Tibial nerve (tissue), 4 donors: ENCODE measurements around the gene NKRF. TPM values are rescaled to one million over a fixed set of nuclear protein-coding genes. Genes with fewer than 3 reads are reported as not detected.

Experiments used
- DNase-seq, 2 donors: peaks; one replicate each; pipeline ENCODE4 v3.0.0-alpha.2; 2019; ENCODE audit warnings: low spot score in 2 of 2
- H3K27ac ChIP-seq, 4 donors: fragments of 200-600 bp; sonication (generic) in 3 of 4; one replicate each; pipeline ENCODE4 v1.5.1; 2017 to 2019; ENCODE audit warnings: mild to moderate bottlenecking in 1 of 4
- H3K27me3 ChIP-seq, 2 donors: fragments of 200-600 bp; sonication (generic) in 1 of 2; one replicate each; pipeline versions ENCODE4 v1.5.1 to v1.6.0; 2017 to 2019
- H3K36me3 ChIP-seq, 3 donors: fragments of 200-600 bp; sonication (generic); one replicate each; pipeline ENCODE4 v1.5.1; 2018 to 2019
- H3K4me1 ChIP-seq, 4 donors: fragments of 200-600 bp; sonication (generic) in 3 of 4; one replicate each; pipeline ENCODE4 v1.5.1; 2017 to 2019
- H3K4me3 ChIP-seq, 4 donors: fragments of 200-600 bp; sonication (generic) in 3 of 4; one replicate each; pipeline ENCODE4 v1.5.1; 2017 to 2019; ENCODE audit warnings: mild to moderate bottlenecking in 1 of 4, moderate library complexity in 1 of 4
- H3K9me3 ChIP-seq, 4 donors: fragments of 200-600 bp; sonication (generic) in 3 of 4; one replicate each; pipeline ENCODE4 v1.5.1; 2017 to 2019
- EP300 ChIP-seq, 2 donors: sonication (generic); formaldehyde crosslinking; IDR thresholded peaks; one replicate each; pipeline ENCODE4 v1.6.1; 2017; ENCODE audit warnings: antibody characterized with exemption in 2 of 2, mild to moderate bottlenecking in 1 of 2
- POLR2A ChIP-seq, 2 donors: fragments of 450-650 bp; IDR thresholded peaks; one replicate each; pipeline ENCODE4 v1.6.1; 2017; ENCODE audit warnings: antibody characterized with exemption in 2 of 2, mild to moderate bottlenecking in 2 of 2, moderate library complexity in 2 of 2
- WGBS, 2 donors: methylation state at CpG; one replicate each; pipeline ENCODE4 v1.1.5; 2018; 5-methylcytosine and 5-hydroxymethylcytosine counted together
- total RNA-seq, 4 donors: library from RNA; depleted of rRNA; stranded (reverse); fragments of >200 nt; gene quantifications; one replicate each; pipeline ENCODE4 v1.1.0, GENCODE V29; 2016
- TF ChIP-seq, protein P1 (sequence below), 5 experiments: fragments of 200-600 bp in 3 of 5; fragments of 450-650 bp in 2 of 5; sonication (generic) in 3 of 5; IDR thresholded peaks; one replicate each; pipeline ENCODE4 v1.5.1; 2016 to 2019; ENCODE audit warnings: antibody characterized with exemption in 5 of 5, mild to moderate bottlenecking in 3 of 5, moderate library complexity in 2 of 5

The NKRF gene
- total RNA-seq, 4 donors from 2014 or later, result 4.4 to 9.0 (median 6.4) TPM

DNA sequence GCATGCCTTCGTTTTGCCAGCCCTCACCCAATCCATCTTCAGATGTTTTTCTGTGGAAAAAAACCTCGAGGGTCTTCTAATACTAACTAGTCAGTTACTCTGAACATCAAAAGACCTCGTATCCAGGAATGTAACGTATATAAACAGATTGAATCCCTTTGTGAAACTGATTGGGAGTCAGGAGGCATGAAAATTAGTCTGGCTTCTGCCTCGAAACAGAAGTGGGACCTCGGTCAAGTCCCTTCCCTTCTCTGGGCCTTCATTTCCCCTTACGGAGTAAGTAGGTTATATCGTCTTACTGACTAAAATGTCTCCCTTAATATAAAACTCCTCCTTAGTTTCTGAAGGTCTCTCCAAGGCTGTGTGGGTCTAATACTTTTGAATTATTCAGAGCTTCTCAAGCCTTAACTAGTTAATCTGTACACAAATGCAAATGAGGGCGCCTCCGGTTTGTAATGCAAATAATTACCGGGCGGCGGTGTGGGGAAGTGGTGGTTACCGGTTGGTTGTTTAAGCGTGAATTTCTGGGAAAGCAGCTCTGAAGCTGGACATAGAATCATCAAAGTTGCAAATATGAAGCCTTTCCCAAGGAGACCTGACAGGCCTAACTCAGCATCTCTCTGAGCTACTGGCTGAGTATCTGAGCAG, 11.4 kb upstream of the NKRF start:
- Histone ChIP-seq H3K4me3 (no peak overlapping the region), H3K27me3 (no peaks in the 10 kb centered on the region), H3K27ac (no peak overlapping the region), H3K4me1 (peaks cover 0 to 2% (median 0%) of the 10 kb centered on the region in 4 donors), H3K36me3 (no peaks in the 10 kb centered on the region), H3K9me3 (no peaks in the 10 kb centered on the region)
- WGBS, 2 donors, result 53 to 63% methylated on average over 15 of the region's 15 CpGs
- TF ChIP-seq, protein P1, sequence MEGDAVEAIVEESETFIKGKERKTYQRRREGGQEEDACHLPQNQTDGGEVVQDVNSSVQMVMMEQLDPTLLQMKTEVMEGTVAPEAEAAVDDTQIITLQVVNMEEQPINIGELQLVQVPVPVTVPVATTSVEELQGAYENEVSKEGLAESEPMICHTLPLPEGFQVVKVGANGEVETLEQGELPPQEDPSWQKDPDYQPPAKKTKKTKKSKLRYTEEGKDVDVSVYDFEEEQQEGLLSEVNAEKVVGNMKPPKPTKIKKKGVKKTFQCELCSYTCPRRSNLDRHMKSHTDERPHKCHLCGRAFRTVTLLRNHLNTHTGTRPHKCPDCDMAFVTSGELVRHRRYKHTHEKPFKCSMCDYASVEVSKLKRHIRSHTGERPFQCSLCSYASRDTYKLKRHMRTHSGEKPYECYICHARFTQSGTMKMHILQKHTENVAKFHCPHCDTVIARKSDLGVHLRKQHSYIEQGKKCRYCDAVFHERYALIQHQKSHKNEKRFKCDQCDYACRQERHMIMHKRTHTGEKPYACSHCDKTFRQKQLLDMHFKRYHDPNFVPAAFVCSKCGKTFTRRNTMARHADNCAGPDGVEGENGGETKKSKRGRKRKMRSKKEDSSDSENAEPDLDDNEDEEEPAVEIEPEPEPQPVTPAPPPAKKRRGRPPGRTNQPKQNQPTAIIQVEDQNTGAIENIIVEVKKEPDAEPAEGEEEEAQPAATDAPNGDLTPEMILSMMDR (IDR thresholded peaks at IDR 0.05), result no peak
- TF ChIP-seq POLR2A (IDR thresholded peaks at IDR 0.05), result no peak
- TF ChIP-seq EP300 (IDR thresholded peaks at IDR 0.05), result no peak
- DNase-seq, result no peak

DNA sequence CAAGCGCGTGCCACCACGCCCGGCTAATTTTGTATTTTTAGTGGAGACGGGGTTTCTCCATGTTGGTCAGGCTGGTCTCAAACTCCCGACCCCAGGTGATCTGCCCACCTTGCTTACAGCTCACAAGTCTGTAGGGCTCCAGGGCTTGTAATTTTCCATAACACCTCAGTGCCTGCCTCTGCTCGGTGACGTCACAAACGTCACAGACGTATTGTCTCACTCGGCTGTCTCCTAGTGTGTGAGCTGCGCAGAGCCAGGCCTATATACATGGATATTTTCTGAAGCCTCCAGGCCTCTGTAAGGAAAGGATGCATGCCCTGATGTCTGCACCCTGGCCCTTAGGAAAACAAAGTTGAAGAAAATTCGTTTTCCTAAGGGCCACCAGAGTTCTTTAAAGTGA, 8.6 kb upstream of the NKRF start:
- no peaks in the 10 kb centered on the region for H3K4me1 ChIP-seq
- DNase-seq, result no peak
- no peaks in the 10 kb centered on the region for H3K27me3 ChIP-seq
- TF ChIP-seq EP300 (IDR thresholded peaks at IDR 0.05), result no peak
- no peak for TF ChIP-seq POLR2A (IDR thresholded peaks at IDR 0.05)
- no peak overlapping the region for H3K27ac ChIP-seq
- H3K4me3 ChIP-seq, result no peak overlapping the region
- H3K36me3 ChIP-seq, result no peaks in the 10 kb centered on the region
- 83 to 85% methylated on average over 13 of the region's 13 CpGs for WGBS, 2 donors
- H3K9me3 ChIP-seq, result no peaks in the 10 kb centered on the region

DNA sequence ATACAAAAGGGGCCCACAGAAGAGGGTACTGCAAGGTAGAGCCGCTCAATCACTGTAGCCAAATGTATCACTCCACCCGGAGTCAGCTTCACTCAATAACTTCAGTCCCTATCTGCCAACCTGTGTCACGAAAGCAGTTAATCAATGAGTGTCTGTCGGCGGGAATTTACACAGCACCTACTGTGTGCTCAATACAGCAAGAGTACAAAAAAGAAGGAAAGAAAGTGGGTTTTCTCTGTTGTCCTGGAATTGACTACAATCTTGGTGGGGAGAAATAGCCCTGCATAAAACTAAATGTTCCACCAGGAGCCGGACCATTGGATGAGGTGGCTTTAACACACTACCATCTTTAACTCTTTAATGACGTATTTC, 780 bp upstream of the NKRF start:
- TF ChIP-seq, protein P1 (IDR thresholded peaks at IDR 0.05), result no peak
- TF ChIP-seq EP300 (IDR thresholded peaks at IDR 0.05) (no peak), POLR2A (IDR thresholded peaks at IDR 0.05) (no peak)
- Histone ChIP-seq H3K27me3 (no peaks in the 10 kb centered on the region), H3K9me3 (no peaks in the 10 kb centered on the region), H3K27ac (peak overlapping the region; percentile 86 to 95 (median 90)), H3K4me3 (peak overlapping the region; percentile 46 to 79 (median 68)), H3K4me1 (no peaks in the 10 kb centered on the region), H3K36me3 (no peaks in the 10 kb centered on the region)
- no peak for DNase-seq
- 37 to 69% methylated on average over 7 of the region's 7 CpGs for WGBS, 2 donors

DNA sequence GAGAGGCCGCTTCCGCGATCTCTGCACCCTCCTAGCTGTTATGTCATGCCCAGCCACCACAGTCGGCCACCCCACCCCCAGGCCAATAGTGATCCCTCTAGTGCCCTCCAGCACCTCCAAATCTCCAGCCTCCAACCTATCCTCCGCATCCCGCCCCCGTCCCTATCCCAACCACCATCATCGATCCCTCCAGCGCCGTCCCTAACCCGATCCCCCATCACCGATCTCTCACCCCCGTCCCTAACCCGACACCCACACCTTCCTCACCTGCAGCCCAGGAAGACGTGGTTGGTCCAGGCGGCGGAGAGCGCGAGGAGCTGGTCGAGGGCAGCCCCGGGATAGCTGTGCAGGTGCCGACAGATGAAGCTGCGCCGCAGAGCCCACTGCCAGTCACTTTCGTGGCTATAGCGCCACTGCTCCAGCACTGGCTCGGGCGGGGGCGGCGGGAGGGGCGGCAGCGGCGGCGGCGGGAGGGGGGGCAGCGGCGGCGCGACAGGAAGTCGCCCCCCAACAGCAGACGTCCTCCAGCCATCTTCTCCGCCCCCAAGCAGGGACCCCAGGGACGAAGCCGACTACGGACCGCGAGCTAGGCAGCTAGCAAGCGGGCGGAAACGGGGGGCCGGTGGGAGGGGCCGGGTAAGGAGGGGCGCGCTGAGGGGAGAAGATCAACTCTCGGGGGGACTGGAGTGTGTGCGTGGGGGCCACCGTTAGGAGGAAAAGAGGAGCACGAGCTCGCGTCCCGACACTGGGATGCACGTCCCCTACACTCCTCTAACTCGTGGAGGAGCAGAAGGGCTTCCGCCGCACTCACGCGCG, 552 bp downstream of the NKRF start:
- TF ChIP-seq POLR2A (IDR thresholded peaks at IDR 0.05), result no peak
- no peak for TF ChIP-seq EP300 (IDR thresholded peaks at IDR 0.05)
- TF ChIP-seq, protein P1 (IDR thresholded peaks at IDR 0.05), result no peak
- H3K27me3 ChIP-seq, result no peaks in the 10 kb centered on the region
- peak overlapping the region; percentile 46 to 79 (median 68) for H3K4me3 ChIP-seq
- peak in 1 of 2 donors; percentile 16 for DNase-seq
- no peaks in the 10 kb centered on the region for H3K9me3 ChIP-seq
- H3K36me3 ChIP-seq, result peaks cover 0 to 9% (median 0%) of the 10 kb centered on the region in 3 donors
- H3K4me1 ChIP-seq, result no peaks in the 10 kb centered on the region
- H3K27ac ChIP-seq, result peak overlapping the region; percentile 86 to 95 (median 90)
- 1 to 41% methylated on average over 42 to 51 of the region's 68 CpGs for WGBS, 2 donors

DNA sequence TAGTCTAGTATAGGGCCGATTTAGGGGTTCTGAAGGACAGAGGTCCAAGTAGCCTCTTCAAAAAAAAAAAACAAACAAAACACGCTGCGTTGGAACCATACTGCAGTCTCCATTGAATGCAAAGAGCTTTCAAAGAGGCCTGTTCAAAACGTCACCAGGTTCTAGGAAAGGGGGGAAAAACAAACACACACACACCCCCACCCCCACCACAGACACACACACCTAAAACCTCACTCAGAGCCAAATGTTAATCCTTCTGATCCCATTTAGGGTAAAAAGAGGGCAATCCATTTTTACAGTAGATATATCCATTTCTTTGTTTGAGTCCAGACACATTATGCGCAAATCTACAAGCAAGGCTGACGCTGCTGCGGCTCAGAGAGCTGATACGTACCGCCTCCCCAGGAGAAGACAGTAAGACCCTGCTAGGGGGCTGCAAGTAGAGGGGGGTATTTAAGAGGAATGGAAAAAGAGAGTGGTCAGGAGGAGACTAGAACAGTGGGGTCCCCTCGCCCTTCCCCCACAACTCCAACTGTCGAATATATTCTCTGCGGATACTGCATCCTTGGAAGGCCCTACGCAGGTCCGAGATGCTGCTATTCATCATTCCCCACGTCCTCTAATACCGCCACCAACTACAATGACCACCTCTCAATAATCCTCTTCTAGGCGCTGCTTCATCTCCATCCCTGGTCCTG, 1.3 kb downstream of the NKRF start:
- Histone ChIP-seq H3K4me1 (no peaks in the 10 kb centered on the region), H3K4me3 (peak overlapping the region; percentile 46 to 79 (median 68)), H3K27ac (peak overlapping the region; percentile 86 to 95 (median 90)), H3K27me3 (no peaks in the 10 kb centered on the region), H3K9me3 (no peaks in the 10 kb centered on the region), H3K36me3 (peaks cover 0 to 9% (median 0%) of the 10 kb centered on the region in 3 donors)
- 21 to 37% methylated on average over 12 to 17 of the region's 17 CpGs for WGBS, 2 donors
- TF ChIP-seq POLR2A (IDR thresholded peaks at IDR 0.05), result no peak
- TF ChIP-seq, protein P1 (IDR thresholded peaks at IDR 0.05), result no peak
- TF ChIP-seq EP300 (IDR thresholded peaks at IDR 0.05), result no peak
- no peak for DNase-seq
